Amniotic epithelial cell (primary cell): ENCODE measurements around the gene PDILT.

ENCODE experiments used
- DNase-seq: peaks from one replicate; pipeline ENCODE4 v3.0.0-alpha.2; 2010; ENCODE audit warnings: low read depth

Gene PDILT

DNA sequence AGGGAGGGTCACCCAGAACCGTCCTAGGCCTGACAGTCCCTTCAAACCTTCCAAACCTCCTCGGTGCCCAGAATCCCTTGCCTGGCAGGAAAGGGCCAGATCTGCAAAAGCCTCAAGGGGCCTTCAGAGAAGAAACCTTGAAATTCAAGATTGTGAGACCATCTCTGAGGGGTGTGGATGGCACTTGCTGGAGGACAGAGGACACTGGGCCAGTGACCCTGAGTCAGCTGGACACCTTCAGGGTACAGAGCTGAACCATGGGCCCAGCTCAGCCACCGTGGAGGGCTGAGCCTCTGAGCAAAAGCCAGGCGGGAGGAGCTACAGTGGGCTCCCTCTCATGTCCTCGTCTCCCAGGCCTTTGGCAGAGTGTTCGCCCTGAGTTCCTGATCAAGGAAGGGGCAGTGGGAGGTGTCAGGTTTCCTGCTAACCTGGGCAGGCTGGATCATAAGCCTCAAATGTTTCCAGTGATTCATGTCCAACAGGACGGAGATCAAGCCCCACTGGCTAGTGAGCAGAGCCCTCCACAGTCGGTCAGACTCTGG is 3.0 kb downstream of the PDILT start:
- no peak for DNase-seq

DNA sequence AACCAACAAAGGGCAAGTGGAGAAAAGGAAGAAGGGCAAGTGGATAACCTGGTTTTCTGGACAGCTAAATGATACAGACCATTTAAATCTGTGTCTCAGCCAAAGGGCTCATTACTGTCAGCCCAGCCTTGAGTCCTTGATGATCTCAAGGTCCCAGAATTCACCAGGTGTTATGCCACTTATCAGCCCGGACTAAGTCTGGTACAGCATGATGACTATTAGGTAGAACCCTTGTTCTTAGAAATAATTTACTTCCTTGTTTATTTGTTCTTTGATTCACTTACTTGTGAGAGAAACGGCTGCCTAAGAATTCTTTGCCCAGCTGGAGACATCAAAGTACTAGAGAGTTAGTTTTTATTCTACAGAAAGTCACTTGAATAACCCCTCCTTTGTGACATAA is 3.5 kb downstream of the PDILT start:
- no peak for DNase-seq

- DNase-seq, result no peak
Measured at GRCh38 chr16:20399185-20399584, 5.4 kb downstream of the PDILT start.

- no peak for DNase-seq
Measured at GRCh38 chr16:20398603-20399002, 5.9 kb downstream of the PDILT start.

DNA sequence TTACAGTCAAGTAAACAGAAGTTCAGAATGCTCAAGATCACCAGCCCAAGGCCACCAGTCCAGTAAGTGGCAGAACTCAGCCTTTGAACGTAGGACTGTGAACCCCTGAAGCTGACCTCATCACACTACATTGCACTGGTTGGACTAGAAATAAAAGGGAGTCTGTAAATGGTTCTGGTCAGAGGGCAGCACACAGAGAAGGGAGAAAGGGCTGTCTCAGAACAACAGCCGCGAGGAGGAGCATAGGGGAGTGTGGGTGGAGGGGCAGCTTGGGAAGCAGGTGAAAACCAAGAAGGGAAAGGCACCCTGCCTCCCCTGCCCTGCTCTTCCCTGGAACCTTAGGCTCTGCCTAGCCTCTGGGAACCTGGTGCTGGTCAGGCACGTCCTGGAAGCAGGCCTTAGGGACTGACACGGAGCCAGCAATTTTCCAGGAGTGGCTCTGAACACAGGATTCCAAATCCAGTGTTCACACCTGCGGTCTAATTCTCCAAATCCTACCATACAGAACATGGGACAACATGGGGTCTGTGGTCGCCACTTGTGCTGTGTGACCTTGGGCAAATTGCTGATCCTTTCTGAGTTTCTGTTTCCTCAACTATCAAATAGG is 7.0 kb downstream of the PDILT start:
- no peak for DNase-seq

- DNase-seq, result no peak
Measured at GRCh38 chr16:20396846-20397467, 7.6 kb downstream of the PDILT start.

- DNase-seq, result no peak
Measured at GRCh38 chr16:20395946-20396345, 8.6 kb downstream of the PDILT start.

DNA sequence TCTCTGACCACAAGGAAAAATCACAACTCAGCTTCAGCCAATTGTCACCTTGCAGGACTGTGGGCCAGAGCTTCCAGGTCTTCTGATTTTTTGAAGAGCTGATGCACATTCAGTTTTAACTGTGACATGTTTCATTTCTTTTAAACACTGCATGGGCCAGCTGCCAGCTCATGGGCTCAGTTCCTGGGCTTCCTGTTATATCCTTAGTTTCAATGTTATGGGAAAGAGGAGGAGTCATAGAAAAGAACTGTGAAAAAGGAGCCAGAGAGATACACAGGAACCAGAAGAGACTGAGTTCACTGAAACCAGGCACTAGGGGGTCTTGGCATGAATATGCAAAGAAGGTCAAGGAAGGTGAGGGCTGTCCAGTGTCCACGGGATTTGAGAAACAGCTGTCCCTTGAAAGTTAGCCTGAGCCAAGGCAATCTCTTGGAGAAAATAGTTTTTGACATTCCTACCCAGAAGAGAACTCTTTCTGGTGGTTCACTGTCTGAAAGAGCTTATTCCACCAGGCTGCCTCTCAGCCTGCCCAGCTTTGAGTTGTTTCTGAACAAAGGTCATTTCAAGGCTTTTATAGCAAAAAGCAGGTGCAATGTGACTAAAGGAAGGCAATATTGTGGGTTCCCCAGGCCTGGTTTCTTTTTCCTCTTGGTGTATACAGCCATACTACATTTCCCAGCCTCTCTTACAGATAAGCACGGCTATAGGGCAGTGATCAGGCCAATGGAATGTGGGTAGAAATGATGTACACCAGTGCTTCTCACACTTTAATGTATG is 10.5 kb downstream of the PDILT start:
- no peak for DNase-seq

GRCh38 chr16:20391045-20391444 is 13.5 kb downstream of the PDILT start:
- DNase-seq, result no peak

GRCh38 chr16:20388854-20389253 is 15.7 kb downstream of the PDILT start:
- DNase-seq, result no peak

DNA sequence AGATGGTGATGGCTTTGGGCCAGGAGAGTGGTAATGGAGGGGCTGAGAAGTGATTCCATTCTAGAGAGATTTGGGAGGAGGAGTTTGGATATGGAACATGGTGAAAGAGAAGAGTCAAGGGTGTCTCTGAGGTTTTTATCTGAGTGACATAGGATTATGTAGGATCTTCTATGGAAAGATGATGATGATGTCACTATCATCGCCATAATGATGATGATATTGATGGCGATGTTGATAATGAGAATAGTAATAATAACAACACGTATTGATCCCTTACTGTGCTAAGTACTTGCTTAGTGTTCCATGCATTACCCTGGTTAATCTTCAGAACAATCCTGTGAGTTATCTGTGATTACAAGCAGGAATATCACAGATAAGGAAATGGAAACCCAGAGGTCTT is 16.6 kb downstream of the PDILT start:
- DNase-seq, result no peak

DNA sequence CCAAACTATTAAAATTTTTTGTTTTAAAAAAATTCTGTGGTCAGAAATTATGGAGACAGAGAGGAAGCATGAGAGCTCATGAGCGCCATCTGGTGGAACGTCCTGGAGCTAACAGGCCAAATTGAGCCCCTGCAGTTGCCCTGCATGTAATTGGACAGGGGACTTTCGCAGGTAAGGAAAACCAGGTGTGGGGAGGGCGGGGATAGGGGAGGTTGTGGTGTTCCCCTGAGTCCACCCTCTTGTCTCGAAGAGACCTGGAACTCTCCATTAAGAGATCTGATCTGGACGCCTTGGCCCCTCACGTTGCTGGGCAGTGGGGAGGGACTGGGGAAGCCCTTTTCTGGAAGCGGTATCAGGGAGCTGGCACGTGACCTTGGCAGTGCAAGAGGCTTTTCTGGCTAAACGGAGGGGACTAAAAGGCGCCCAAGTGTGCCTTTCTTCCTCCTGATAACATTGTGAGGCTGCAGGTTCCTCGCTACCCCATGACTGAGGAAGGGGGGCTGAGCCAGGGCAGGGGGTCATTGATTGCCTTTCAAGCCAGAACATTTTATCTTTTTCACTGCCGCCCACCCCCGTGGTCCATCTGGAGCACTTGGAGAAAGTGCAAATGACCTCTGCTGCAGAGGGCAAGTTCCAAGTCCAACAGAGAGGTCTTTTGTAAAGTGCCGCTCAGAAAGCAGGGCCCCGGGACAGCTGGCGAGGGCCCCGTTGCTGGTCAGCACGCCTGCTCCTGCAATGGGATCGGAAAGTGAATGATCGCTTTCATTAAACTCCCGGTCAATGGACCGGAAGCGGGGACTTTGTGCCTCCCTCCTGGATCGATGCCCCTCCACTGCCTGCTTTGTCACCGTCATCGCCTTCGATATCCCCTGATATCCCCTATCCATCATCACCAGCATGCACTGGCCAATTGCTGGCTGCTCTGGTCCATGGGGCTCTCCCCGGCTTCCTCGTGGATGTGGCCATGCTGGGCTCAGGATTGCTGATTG is 18.4 kb downstream of the PDILT start:
- DNase-seq, result peak; percentile 13

DNA sequence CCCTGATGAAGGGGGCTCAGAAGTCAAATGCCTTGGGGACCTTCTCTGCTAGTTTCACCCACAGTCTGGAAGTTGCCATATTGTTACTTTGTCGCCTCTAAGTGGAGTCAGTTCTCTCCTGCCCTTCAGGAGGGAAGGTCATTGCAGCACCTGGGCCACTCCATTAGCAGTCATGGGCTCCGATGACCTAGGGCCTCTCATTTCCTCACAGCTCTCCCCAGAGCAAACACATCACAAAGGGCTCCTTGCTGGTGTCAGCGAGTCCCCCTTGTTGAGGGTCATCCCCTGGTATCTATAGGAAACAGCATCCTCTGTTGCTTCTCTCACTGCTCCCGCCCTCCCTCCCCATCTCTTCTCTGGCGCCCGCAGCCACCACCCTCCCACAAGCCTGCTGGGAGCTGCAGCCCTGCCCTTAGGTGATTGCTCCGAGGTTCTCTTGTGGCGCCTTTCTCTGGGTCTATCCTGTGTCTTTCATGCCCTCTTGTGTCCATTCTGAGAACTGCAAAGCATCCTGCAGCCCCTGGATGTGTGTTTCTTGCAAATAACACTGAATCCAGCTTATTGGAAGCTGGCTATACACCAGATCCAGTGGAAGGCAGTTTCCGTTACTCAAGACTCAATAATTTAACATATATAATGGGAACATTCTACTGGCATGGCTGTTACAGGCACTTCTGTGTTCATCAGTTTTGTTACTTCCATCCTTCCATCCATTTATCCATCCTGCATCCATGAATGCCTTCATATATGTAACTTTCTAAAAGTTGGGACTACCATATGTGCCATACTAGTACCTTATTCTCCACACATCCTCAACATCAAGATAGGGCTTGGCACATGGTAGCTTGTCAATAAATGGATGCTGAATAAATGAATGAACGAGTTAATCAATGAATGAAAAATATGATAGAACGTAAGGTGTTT is 21.2 kb downstream of the PDILT start:
- peak; percentile 45 for DNase-seq

DNA sequence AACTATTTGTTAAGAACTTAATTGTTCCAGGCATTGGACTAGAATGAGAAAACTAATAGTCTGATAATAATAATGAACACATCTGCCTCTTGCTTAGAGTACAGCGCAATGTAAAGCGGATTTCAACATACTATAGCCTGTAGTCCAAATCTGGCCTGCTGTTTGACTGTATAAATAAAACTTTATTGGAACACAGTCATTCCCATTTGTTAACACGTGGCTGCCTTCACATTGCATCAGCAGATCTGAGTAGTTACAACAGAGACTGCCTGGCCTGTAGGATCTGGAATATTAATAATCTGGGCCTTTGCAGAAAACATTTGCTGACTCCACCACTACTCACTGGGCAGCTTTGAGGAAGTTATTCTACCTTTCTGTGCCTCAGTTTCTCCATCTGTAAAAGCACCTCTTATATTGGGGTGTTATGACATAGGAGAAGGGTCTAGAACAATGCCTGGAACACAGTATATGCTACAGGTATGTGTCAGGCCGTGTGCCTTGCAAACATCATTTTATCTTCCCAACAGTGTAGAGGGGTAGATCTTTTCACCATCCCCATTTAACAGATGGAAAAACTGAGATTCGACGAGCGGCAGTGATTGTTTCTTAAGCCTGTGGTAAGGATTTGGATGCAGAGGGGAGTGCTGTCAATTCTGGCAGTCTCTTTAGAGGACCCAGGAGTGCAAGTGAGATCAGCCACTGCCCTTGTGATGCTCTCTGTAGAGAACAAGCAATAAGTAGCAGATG is 22.2 kb downstream of the PDILT start:
- DNase-seq, result no peak

- no peak for DNase-seq
Measured at GRCh38 chr16:20380782-20381181, 23.8 kb downstream of the PDILT start.

DNA sequence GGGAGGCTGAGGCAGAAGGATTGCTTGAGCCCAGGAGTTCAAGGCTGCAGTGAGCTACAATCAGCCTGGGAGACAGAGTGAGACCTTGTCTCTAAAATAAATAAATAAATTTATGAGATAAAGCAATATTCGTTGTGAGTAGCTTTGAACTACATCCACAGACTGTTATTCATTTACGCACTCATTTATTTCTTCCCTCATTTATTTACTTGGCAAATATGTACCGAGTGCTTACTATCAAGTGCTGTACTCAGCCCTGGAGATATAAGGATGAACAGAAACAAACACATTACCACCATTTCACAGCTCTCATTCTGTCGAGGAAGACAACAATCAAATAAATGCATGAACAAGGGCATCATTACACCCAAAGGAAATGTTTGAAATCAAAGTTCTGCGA is 27.4 kb downstream of the PDILT start:
- DNase-seq, result no peak

GRCh38 chr16:20372701-20373100 is 31.8 kb downstream of the PDILT start:
- no peak for DNase-seq

DNA sequence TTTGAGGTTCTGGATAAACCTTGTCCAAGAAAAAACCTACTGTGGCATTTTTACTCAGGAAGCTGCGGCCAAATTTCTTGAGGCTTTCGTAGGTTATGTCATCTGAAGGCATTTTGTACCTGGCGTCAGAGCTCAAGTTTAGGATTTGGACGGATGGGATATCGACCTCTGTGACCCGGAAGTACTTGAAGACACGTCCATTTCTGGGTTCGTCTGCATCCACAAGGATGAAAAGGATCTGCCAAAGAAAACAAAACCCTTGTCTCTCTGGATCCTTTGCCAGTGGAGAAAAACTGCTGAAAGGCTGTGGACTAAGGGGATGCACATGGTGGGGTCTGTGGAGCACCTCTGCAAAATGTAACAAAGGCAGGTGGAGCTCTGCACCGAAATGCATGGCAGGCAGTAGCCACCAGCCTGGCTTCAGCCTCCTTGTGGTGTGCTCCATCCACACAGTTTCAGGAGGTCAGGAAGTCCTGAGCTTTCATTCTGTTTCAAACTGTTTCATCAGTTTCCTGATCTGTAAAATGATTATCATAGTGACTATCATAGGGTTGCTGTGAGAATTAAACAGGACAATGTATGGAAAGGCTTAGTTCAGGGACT is 35.0 kb downstream of the PDILT start:
- no peak for DNase-seq

DNA sequence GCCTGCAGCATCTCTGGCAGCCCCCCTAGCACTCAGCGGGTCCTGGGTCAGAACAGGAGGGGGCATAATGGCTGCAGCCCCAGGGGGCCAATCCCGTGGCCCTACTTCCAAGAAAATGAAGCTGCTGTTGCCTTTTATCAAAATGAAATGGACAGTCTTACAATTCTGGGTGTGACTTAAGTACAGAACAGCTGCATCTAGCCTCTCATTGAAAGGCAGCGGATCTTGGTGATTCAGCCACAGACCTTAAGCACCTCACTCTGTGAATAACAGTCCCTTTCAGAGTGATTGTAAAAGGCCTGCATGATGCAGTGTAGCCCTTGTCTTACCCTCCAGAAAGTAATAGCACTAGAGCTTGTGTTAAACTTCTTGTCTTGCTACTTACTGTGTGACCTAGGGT is 40.5 kb downstream of the PDILT start:
- DNase-seq, result no peak

DNA sequence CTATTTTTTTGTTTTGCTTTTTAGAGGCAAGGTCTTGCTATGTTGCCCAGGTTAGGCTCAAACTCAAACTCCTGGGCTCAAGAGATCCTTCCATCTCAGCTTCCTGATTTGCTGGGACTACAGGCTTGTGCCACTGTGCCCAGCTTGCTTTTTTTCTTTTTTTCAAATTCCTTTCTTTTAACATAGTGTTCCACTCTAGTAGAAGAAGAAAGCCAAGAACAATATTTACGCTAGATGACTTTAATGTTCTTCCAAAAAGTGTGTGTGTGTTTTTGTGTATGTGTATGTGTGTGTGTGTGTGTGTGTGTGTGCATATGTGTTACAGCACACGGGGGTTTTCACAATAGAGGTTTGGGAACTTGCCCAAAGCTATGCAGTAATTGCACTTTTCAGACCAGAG is 41.3 kb downstream of the PDILT start:
- DNase-seq, result no peak
